Keratinocyte (primary cell): Measurements from ENCODE around the gene TMC5. TPM values are rescaled to one million over a fixed set of nuclear protein-coding genes. Genes with fewer than 3 reads are reported as not detected.

ENCODE experiments used
- DNase-seq: peaks from one replicate; pipeline ENCODE4 v3.0.0-alpha.2; 2011; ENCODE audit warnings: low read depth, missing footprints, low spot score
- FAIRE-seq: peaks from 2 replicates; lab custom pipeline; 2011; peaks lifted over from hg19 to GRCh38; lab: Jason Lieb, UNC
- H2AFZ ChIP-seq: 2 replicates; pipeline ENCODE4 v1.6.0; 2012; ENCODE audit warnings: low read length, control low read depth, inconsistent platforms; ENCODE audit not compliant: control insufficient read depth
- H3K27ac ChIP-seq: 2 replicates; pipeline ENCODE4 v1.5.1; 2011; ENCODE audit warnings: low read length; ENCODE audit not compliant: control insufficient read depth, insufficient read depth
- H3K27me3 ChIP-seq: 3 replicates; pipeline ENCODE4 v1.6.0; 2011; ENCODE audit warnings: low read length; ENCODE audit not compliant: control insufficient read depth, insufficient read depth; ENCODE audit errors: extremely low read depth
- H3K36me3 ChIP-seq, 2 experiments: 2 replicates in 1 of 2; 3 replicates in 1 of 2; pipeline ENCODE4 v1.5.1; 2011; ENCODE audit warnings: low read length in 2 of 2, mild to moderate bottlenecking in 1 of 2; ENCODE audit not compliant: control insufficient read depth in 2 of 2, insufficient read depth in 2 of 2; ENCODE audit errors: extremely low read depth in 1 of 2
- H3K4me1 ChIP-seq: 3 replicates; pipeline ENCODE4 v1.5.1; 2011; ENCODE audit warnings: low read length; ENCODE audit not compliant: control insufficient read depth, insufficient read depth; ENCODE audit errors: extremely low read depth
- H3K4me2 ChIP-seq: 3 replicates; pipeline ENCODE4 v1.6.0; 2011; ENCODE audit warnings: low read depth, low read length; ENCODE audit not compliant: control insufficient read depth, insufficient read depth; ENCODE audit errors: extremely low read depth
- H3K4me3 ChIP-seq, 3 experiments: fragments of 200-600 bp in 1 of 3; sonication (generic) in 1 of 3; 2 replicates in 2 of 3; 3 replicates in 1 of 3; pipeline ENCODE4 v1.5.1; 2011 to 2016; ENCODE audit warnings: low read length in 3 of 3, mild to moderate bottlenecking in 3 of 3, control low read depth in 2 of 3, inconsistent platforms in 1 of 3, low read depth in 1 of 3, mixed read lengths in 1 of 3, mixed run types in 1 of 3, moderate library complexity in 1 of 3; ENCODE audit not compliant: control insufficient read depth in 2 of 3, insufficient read depth in 2 of 3; ENCODE audit errors: extremely low read depth in 1 of 3
- H3K79me2 ChIP-seq: 2 replicates; pipeline ENCODE4 v1.6.0; 2012; ENCODE audit warnings: low read length; ENCODE audit not compliant: control insufficient read depth, insufficient read depth
- H3K9ac ChIP-seq: 3 replicates; pipeline ENCODE4 v1.6.0; 2011; ENCODE audit warnings: low read length; ENCODE audit not compliant: control insufficient read depth, insufficient read depth; ENCODE audit errors: extremely low read depth
- H3K9me1 ChIP-seq: 3 replicates; pipeline ENCODE4 v1.6.0; 2011; ENCODE audit warnings: low read length; ENCODE audit not compliant: control insufficient read depth, insufficient read depth; ENCODE audit errors: extremely low read depth
- H3K9me3 ChIP-seq: 2 replicates; pipeline ENCODE4 v1.5.1; 2012; ENCODE audit warnings: low read depth, low read length; ENCODE audit not compliant: control insufficient read depth
- H4K20me1 ChIP-seq: 3 replicates; pipeline ENCODE4 v1.6.0; 2011; ENCODE audit warnings: low read length; ENCODE audit not compliant: control insufficient read depth, insufficient read depth; ENCODE audit errors: extremely low read depth
- CTCF ChIP-seq, 3 experiments: IDR thresholded peaks in 1 of 3; conservative IDR thresholded peaks in 1 of 3; optimal IDR thresholded peaks in 1 of 3; 2 replicates in 2 of 3; 3 replicates in 1 of 3; pipeline versions ENCODE3 to v1.5.1; 2011; ENCODE audit warnings: low read length in 3 of 3, mild to moderate bottlenecking in 3 of 3, moderate library complexity in 2 of 3, control low read depth in 1 of 3, inconsistent platforms in 1 of 3; ENCODE audit not compliant: insufficient read depth in 2 of 3; ENCODE audit errors: extremely low read depth in 1 of 3
- EZH2 ChIP-seq: IDR thresholded peaks from one replicate; pipeline ENCODE4 v1.6.1; 2012; ENCODE audit warnings: inconsistent platforms, mild to moderate bottlenecking, low read length, moderate library complexity
- dilution Hi-C: fragments of 300-500 bp; cut with MboI; formaldehyde crosslinking; loops from one replicate; pipeline ENCODE4 v1.7.0; 2020; ENCODE audit warnings: low sequenced_read_pairs; ENCODE audit not compliant: extremely low pct_ligation_motif_present
- polyA plus RNA-seq, 5 experiments: library from polyadenylated mRNA; depleted of rRNA in 3 of 5; stranded (reverse) in 3 of 5; stranded (forward) in 1 of 5; unstranded in 1 of 5; fragments of >200 nt; gene quantifications; 1 replicate in 1 of 5; 2 replicates in 3 of 5; 3 replicates in 1 of 5; pipeline versions ENCODE4 v1.2.1 to v1.2.3, GENCODE V29; 2011 to 2012; ENCODE audit warnings: missing spikeins in 2 of 5, low read depth in 1 of 5, low replicate concordance in 1 of 5

TMC5 gene
- polyA plus RNA-seq, 1 donor (not counting 4 experiments of a cell fraction or from before 2014, with no cell fraction given): 0.18 TPM

DNA sequence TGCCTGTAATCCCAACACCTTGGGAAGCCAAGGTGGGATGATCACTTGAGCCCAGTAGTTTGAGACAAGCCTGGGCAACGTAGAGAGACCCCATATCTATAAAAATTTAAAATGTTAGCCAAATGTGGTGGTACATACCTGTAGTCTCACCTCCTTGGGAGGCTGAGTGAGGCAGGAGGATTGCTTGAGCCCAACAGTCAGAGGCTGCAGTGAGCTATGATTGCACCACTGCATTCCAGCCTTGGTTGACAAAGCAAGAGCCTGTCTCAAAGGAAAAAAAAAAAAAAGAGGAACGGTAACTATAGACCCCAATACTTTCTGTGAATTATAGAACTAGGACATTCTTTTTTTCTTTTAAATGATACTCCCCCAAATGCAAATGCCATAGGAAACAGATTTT, 1.8 kb upstream of the TMC5 start:
- DNase-seq (no peak), FAIRE-seq (no peak)
- dilution Hi-C loops: loop anchor here (25.0 kb wide), 1 partner anchor 96 kb away; the partner anchor contains the start of genes CCP110 and GDE1
- Histone ChIP-seq H3K27ac (no peak overlapping the region), H3K4me2 (no peak overlapping the region), H3K9me3 (no peaks in the 10 kb centered on the region), H4K20me1 (no peaks in the 10 kb centered on the region), H3K9ac (no peak overlapping the region), H3K4me3 (no peak overlapping the region), H2AFZ (no peak overlapping the region), H3K79me2 (no peaks in the 10 kb centered on the region), H3K9me1 (no peaks in the 10 kb centered on the region), H3K27me3 (peaks cover 4% of the 10 kb centered on the region), H3K36me3 (no peaks in the 10 kb centered on the region), H3K4me1 (peaks cover 11% of the 10 kb centered on the region)
- no peak for TF ChIP-seq CTCF (optimal IDR thresholded peaks at IDR 0.05 in 1 of 3, IDR thresholded peaks at IDR 0.05 in 1 of 3, conservative IDR thresholded peaks at IDR 0.05 in 1 of 3; ENCODE audit: extremely low read depth in 1 of 3, insufficient read depth in 2 of 3, low read length in 3 of 3)
- no peak for TF ChIP-seq EZH2

- H3K4me2 ChIP-seq: no peak overlapping the region
- H3K36me3 ChIP-seq: no peaks in the 10 kb centered on the region
- DNase-seq: no peak
- dilution Hi-C loops: loop anchor here (25.0 kb wide), 1 partner anchor 94 kb away; the partner anchor contains the start of genes CCP110 and GDE1
- no peaks in the 10 kb centered on the region for H3K9me1 ChIP-seq
- no peaks in the 10 kb centered on the region for H3K79me2 ChIP-seq
- no peak overlapping the region for H2AFZ ChIP-seq
- H4K20me1 ChIP-seq: no peaks in the 10 kb centered on the region
- H3K9ac ChIP-seq: no peak overlapping the region
- no peaks in the 10 kb centered on the region for H3K9me3 ChIP-seq
- H3K4me3 ChIP-seq: no peak overlapping the region
- FAIRE-seq: no peak
- H3K27ac ChIP-seq: no peak overlapping the region
- H3K27me3 ChIP-seq: peaks cover 4% of the 10 kb centered on the region
- TF ChIP-seq EZH2 (no peak), CTCF (optimal IDR thresholded peaks at IDR 0.05 in 1 of 3, IDR thresholded peaks at IDR 0.05 in 1 of 3, conservative IDR thresholded peaks at IDR 0.05 in 1 of 3; ENCODE audit: extremely low read depth in 1 of 3, insufficient read depth in 2 of 3, low read length in 3 of 3) (no peak)
- H3K4me1 ChIP-seq: peaks cover 11% of the 10 kb centered on the region
Measured at GRCh38 chr16:19418200-19418599, 517 bp downstream of the TMC5 start.
